GM13977 (cell line): Measurements from ENCODE around the gene ASPSCR1.

Source experiments
- DNase-seq: peaks from one replicate; pipeline ENCODE4 v3.0.0; 2012; ENCODE audit warnings: low spot score
- in situ Hi-C: fragments of 300-500 bp; cut with MboI; formaldehyde crosslinking; loops from one replicate; pipeline ENCODE4 v1.12.0; 2022; ENCODE audit warnings: low sequenced_read_pairs, low pct_unique_long_range_greater_than_20kb, mixed read lengths, inconsistent platforms; ENCODE audit not compliant: unreplicated experiment
- TF ChIP-seq, protein P1 (sequence below): IDR thresholded peaks from 2 replicates; pipeline ENCODE4 v1.5.1; 2012; ENCODE audit warnings: mild to moderate bottlenecking, control low read depth; ENCODE audit not compliant: insufficient read depth; ENCODE audit errors: extremely low read depth, missing control alignments

The ASPSCR1 gene

GRCh38 chr17:81984773-81985410, 7.5 kb downstream of the ASPSCR1 start:
- no peak for DNase-seq
- TF ChIP-seq, protein P1, sequence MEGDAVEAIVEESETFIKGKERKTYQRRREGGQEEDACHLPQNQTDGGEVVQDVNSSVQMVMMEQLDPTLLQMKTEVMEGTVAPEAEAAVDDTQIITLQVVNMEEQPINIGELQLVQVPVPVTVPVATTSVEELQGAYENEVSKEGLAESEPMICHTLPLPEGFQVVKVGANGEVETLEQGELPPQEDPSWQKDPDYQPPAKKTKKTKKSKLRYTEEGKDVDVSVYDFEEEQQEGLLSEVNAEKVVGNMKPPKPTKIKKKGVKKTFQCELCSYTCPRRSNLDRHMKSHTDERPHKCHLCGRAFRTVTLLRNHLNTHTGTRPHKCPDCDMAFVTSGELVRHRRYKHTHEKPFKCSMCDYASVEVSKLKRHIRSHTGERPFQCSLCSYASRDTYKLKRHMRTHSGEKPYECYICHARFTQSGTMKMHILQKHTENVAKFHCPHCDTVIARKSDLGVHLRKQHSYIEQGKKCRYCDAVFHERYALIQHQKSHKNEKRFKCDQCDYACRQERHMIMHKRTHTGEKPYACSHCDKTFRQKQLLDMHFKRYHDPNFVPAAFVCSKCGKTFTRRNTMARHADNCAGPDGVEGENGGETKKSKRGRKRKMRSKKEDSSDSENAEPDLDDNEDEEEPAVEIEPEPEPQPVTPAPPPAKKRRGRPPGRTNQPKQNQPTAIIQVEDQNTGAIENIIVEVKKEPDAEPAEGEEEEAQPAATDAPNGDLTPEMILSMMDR: no peak
- in situ Hi-C loops: no loop called here

- TF ChIP-seq, protein P1: no peak
- in situ Hi-C loops: no loop called here
- no peak for DNase-seq
Observed at GRCh38 chr17:81986606-81987005, 9.2 kb downstream of the ASPSCR1 start.

DNA sequence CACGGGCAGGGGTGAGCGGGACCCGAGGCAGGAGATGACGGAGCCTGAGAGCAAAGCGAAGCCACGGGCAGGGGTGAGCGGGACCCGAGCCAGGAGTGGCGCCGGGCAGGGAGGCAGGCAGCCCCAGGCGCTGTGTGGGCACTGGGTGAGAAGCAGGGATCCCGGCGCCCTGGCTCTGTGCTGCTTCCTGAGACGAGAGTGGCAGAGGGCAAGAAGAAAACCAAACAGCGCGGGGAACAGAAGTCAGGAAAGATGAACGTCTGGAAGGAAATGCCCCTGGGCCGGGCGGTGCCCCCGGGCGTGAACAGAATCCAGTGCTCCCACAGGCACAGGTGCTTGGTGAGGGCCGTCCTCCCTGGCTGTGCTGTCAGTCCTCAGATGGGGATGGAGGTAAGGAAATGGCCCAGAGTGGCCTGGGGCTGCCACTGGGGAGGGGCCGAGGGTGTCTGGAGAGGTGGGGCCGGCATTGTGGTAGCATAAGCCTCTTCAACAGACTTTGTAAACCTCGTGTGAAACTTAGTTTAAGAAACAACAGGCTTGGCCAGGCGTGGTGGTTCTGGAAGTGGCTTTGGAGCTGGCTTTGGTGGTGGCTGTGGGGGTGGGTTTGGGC, 9.8 kb downstream of the ASPSCR1 start:
- no peak for DNase-seq
- in situ Hi-C loops: no loop called here

GRCh38 chr17:81990836-81991683, 13.6 kb downstream of the ASPSCR1 start:
- TF ChIP-seq, protein P1: no peak
- in situ Hi-C loops: no loop called here
- no peak for DNase-seq

More for the DNA sequence above, 9.8 kb downstream of the ASPSCR1 start:
- TF ChIP-seq, protein P1: no peak

DNA sequence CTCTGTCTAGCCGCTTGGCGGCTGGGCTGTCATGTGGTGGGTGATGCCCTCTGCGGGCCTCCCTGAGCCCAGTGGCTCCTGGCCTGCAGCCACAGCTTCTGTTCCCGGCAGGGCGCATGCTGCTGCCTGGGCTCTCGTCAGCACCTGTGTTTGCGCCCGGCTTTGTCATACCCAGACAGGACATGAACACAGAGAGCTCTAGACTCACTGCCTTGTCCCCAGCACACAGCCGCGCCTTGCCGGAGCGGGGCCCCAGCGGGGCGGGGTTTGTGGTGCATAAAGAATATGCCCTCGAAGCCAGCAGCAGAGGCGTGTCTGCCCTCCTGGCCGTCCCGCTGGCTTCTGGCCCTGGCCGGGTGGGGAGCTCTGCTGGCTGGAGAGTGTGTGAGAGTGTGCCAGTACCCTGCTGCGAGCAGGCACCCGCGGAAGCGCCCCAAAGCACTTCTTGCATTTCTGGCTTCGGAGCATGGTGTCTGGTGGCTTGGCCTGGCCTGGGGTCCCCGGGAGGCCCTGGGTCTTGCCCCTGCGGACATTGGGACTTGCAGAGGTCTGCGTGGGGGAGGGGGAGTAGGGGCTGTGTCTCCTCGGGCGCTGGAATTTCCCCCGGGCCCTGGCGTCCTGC, 14.4 kb downstream of the ASPSCR1 start:
- in situ Hi-C loops: no loop called here
- TF ChIP-seq, protein P1: no peak
- DNase-seq: no peak
